ENCODE results near the gene IL19. TPM values are rescaled to one million over a fixed set of nuclear protein-coding genes. Genes with fewer than 3 reads are reported as not detected.

Gene IL19
- total RNA-seq, 1 experiment from 2014 or later = not detected

- no peak for ATAC-seq
- H3K4me1 Mint-ChIP-seq = peaks cover 14% of the 10 kb centered on the region
- CTCF ChIA-PET = interaction anchor here (1.1 to 1.9 kb wide), 3 partner anchors 68 to 171 kb away, joined by 3 to 4 read pairs (median 4); no protein-coding TSS in a partner anchor
- no peak overlapping the region for H3K4me3 Mint-ChIP-seq
- H3K36me3 Mint-ChIP-seq = no peaks in the 10 kb centered on the region
- POLR2A ChIA-PET = no interaction called here
- DNase-seq (ENCODE audit: low spot score) = no peak
- no peak overlapping the region for H3K27ac Mint-ChIP-seq
- no peaks in the 10 kb centered on the region for H3K9me3 Mint-ChIP-seq
- H3K27me3 Mint-ChIP-seq (ENCODE audit: low read depth) = no peaks in the 10 kb centered on the region; the same call in none of the 2 replicates
- no peak for TF ChIP-seq ETV6 (CRISPR knock-in tag; IDR thresholded peaks at IDR 0.05)
- no peak for TF ChIP-seq TCF7 (CRISPR knock-in tag; IDR thresholded peaks at IDR 0.05; ENCODE audit: low read depth)
- no peak for TF ChIP-seq ATF1 (CRISPR knock-in tag; IDR thresholded peaks at IDR 0.05)
- TF ChIP-seq ESRRA (CRISPR knock-in tag; IDR thresholded peaks at IDR 0.05; ENCODE audit: borderline replicate concordance) = no peak
Observed at GRCh38 chr1:206741142-206741701, 29.4 kb upstream of the IL19 start.

DNA sequence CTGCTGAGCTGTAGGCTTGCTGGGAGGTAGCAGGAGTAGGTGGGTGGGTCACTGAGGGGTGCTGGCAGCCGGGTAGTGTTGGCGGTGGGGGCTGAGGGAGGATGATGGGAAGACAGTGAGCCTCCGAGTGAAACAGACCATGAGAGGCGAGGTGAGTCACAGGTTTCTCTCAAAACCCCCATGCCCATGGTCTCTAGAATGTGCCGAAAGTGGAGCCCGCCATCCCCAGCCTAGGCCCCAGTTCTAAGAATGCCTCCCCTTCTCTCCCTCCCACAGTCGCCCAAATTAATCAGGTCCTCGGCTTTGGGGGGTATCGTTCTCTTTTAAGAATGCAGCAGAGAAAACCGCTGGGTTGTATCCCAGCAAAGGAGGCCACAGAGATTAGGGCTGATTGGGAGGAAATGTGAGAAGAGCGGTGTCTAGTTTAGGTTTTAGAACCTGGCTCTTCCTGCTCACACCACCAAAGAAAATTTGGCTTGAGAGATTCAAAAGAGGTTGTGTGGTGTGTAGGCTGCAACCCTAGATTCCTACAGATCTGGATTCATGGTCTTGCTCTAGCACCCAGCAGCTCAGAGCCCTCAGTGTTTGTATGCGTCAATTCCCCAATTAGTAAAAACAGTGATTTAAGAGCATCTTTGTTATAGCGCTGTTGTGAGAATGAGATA is 27.7 kb upstream of the IL19 start:
- CTCF ChIA-PET = interaction anchor here (0.9 to 1.9 kb wide), 3 partner anchors 38 to 166 kb away, joined by 3 to 4 read pairs (median 3); no protein-coding TSS in a partner anchor
- POLR2A ChIA-PET = no interaction called here
- no peak for DNase-seq (ENCODE audit: low spot score)
- Mint-ChIP-seq H3K27me3 (ENCODE audit: low read depth) (no peaks in the 10 kb centered on the region; the same call in none of the 2 replicates), H3K4me3 (no peak overlapping the region), H3K9me3 (no peaks in the 10 kb centered on the region), H3K4me1 (peaks cover 14% of the 10 kb centered on the region), H3K27ac (no peak overlapping the region), H3K36me3 (no peaks in the 10 kb centered on the region)
- no peak for ATAC-seq
- TF ChIP-seq PREB (CRISPR knock-in tag; IDR thresholded peaks at IDR 0.05; ENCODE audit: borderline replicate concordance) = no peak
- no peak for TF ChIP-seq TP53 (CRISPR knock-in tag; IDR thresholded peaks at IDR 0.05)
- TF ChIP-seq, protein P1, sequence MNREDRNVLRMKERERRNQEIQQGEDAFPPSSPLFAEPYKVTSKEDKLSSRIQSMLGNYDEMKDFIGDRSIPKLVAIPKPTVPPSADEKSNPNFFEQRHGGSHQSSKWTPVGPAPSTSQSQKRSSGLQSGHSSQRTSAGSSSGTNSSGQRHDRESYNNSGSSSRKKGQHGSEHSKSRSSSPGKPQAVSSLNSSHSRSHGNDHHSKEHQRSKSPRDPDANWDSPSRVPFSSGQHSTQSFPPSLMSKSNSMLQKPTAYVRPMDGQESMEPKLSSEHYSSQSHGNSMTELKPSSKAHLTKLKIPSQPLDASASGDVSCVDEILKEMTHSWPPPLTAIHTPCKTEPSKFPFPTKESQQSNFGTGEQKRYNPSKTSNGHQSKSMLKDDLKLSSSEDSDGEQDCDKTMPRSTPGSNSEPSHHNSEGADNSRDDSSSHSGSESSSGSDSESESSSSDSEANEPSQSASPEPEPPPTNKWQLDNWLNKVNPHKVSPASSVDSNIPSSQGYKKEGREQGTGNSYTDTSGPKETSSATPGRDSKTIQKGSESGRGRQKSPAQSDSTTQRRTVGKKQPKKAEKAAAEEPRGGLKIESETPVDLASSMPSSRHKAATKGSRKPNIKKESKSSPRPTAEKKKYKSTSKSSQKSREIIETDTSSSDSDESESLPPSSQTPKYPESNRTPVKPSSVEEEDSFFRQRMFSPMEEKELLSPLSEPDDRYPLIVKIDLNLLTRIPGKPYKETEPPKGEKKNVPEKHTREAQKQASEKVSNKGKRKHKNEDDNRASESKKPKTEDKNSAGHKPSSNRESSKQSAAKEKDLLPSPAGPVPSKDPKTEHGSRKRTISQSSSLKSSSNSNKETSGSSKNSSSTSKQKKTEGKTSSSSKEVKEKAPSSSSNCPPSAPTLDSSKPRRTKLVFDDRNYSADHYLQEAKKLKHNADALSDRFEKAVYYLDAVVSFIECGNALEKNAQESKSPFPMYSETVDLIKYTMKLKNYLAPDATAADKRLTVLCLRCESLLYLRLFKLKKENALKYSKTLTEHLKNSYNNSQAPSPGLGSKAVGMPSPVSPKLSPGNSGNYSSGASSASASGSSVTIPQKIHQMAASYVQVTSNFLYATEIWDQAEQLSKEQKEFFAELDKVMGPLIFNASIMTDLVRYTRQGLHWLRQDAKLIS (CRISPR knock-in tag; IDR thresholded peaks at IDR 0.05; ENCODE audit: borderline replicate concordance) = no peak
- TF ChIP-seq PRRX2 (CRISPR knock-in tag; IDR thresholded peaks at IDR 0.05) = no peak
- TF ChIP-seq ZMAT4 (CRISPR knock-in tag; IDR thresholded peaks at IDR 0.05) = no peak
- TF ChIP-seq TCF7 (CRISPR knock-in tag; IDR thresholded peaks at IDR 0.05; ENCODE audit: low read depth) = no peak
- TF ChIP-seq CREM (CRISPR knock-in tag; IDR thresholded peaks at IDR 0.05) = no peak

DNA sequence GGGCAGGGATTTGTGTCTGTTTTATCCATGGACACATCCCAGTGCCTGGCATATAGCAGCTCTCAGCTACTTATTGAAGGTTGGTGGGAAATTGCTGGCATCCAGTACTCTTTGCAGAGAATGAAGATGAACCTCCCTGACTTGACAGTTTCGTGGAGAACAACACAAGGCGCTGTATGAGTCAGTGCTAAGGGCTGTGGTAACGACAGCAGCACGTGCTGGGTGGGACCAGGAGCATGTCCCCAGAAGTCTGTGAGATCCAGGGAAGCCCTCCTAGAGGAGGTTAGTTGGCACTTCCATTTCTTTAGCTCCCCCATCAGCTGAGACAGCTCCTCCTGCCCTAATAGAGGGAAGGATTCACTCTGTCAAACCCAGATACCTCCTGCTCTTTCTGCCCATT is 25.9 kb upstream of the IL19 start:
- POLR2A ChIA-PET = no interaction called here
- DNase-seq (ENCODE audit: low spot score) (no peak), ATAC-seq (no peak; the same call in 1 of the 2 replicates)
- H3K27ac Mint-ChIP-seq = no peak overlapping the region
- H3K27me3 Mint-ChIP-seq (ENCODE audit: low read depth) = no peaks in the 10 kb centered on the region; the same call in none of the 2 replicates
- peaks cover 8% of the 10 kb centered on the region for H3K4me1 Mint-ChIP-seq
- no peaks in the 10 kb centered on the region for H3K9me3 Mint-ChIP-seq
- no peak overlapping the region for H3K4me3 Mint-ChIP-seq
- CTCF ChIA-PET = interaction anchor here (1.1 to 1.7 kb wide), 3 partner anchors 18 to 165 kb away, joined by 3 to 4 read pairs (median 4); no protein-coding TSS in a partner anchor
- no peaks in the 10 kb centered on the region for H3K36me3 Mint-ChIP-seq
- TF ChIP-seq TEAD4 (CRISPR knock-in tag; IDR thresholded peaks at IDR 0.05) (no peak), NR3C1 (CRISPR knock-in tag; conservative IDR thresholded peaks at IDR 0.05; ENCODE audit: low read depth) (no peak), ATF3 (CRISPR knock-in tag; conservative IDR thresholded peaks at IDR 0.05) (no peak), SMAD3 (CRISPR knock-in tag; IDR thresholded peaks at IDR 0.05; ENCODE audit: borderline replicate concordance) (no peak), OVOL2 (CRISPR knock-in tag; IDR thresholded peaks at IDR 0.05; ENCODE audit: borderline replicate concordance) (no peak), CREB1 (CRISPR knock-in tag; IDR thresholded peaks at IDR 0.05) (no peak), IRF2 (CRISPR knock-in tag; IDR thresholded peaks at IDR 0.05; ENCODE audit: borderline replicate concordance, low read depth) (no peak), RORB (CRISPR knock-in tag; IDR thresholded peaks at IDR 0.05) (no peak), SP1 (CRISPR knock-in tag; conservative IDR thresholded peaks at IDR 0.05) (no peak)
- TF ChIP-seq, protein P2, sequence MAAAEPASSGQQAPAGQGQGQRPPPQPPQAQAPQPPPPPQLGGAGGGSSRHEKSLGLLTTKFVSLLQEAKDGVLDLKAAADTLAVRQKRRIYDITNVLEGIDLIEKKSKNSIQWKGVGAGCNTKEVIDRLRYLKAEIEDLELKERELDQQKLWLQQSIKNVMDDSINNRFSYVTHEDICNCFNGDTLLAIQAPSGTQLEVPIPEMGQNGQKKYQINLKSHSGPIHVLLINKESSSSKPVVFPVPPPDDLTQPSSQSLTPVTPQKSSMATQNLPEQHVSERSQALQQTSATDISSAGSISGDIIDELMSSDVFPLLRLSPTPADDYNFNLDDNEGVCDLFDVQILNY (CRISPR knock-in tag; IDR thresholded peaks at IDR 0.05) = no peak
- TF ChIP-seq, protein P3, sequence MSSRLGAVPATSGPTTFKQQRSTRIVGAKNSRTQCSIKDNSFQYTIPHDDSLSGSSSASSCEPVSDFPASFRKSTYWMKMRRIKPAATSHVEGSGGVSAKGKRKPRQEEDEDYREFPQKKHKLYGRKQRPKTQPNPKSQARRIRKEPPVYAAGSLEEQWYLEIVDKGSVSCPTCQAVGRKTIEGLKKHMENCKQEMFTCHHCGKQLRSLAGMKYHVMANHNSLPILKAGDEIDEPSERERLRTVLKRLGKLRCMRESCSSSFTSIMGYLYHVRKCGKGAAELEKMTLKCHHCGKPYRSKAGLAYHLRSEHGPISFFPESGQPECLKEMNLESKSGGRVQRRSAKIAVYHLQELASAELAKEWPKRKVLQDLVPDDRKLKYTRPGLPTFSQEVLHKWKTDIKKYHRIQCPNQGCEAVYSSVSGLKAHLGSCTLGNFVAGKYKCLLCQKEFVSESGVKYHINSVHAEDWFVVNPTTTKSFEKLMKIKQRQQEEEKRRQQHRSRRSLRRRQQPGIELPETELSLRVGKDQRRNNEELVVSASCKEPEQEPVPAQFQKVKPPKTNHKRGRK (CRISPR knock-in tag; IDR thresholded peaks at IDR 0.05; ENCODE audit: borderline replicate concordance) = no peak
- TF ChIP-seq, protein P4, sequence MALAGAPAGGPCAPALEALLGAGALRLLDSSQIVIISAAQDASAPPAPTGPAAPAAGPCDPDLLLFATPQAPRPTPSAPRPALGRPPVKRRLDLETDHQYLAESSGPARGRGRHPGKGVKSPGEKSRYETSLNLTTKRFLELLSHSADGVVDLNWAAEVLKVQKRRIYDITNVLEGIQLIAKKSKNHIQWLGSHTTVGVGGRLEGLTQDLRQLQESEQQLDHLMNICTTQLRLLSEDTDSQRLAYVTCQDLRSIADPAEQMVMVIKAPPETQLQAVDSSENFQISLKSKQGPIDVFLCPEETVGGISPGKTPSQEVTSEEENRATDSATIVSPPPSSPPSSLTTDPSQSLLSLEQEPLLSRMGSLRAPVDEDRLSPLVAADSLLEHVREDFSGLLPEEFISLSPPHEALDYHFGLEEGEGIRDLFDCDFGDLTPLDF (CRISPR knock-in tag; IDR thresholded peaks at IDR 0.05) = no peak

Measured in WTC11 (cell line).